ENCODE results near the gene RPS28.
"Not testable (repeated sequence)": the region's sequence is repeated elsewhere in the genome, so short reads cannot be mapped to it uniquely, and the experiment has no call there.

The RPS28 gene

DNA sequence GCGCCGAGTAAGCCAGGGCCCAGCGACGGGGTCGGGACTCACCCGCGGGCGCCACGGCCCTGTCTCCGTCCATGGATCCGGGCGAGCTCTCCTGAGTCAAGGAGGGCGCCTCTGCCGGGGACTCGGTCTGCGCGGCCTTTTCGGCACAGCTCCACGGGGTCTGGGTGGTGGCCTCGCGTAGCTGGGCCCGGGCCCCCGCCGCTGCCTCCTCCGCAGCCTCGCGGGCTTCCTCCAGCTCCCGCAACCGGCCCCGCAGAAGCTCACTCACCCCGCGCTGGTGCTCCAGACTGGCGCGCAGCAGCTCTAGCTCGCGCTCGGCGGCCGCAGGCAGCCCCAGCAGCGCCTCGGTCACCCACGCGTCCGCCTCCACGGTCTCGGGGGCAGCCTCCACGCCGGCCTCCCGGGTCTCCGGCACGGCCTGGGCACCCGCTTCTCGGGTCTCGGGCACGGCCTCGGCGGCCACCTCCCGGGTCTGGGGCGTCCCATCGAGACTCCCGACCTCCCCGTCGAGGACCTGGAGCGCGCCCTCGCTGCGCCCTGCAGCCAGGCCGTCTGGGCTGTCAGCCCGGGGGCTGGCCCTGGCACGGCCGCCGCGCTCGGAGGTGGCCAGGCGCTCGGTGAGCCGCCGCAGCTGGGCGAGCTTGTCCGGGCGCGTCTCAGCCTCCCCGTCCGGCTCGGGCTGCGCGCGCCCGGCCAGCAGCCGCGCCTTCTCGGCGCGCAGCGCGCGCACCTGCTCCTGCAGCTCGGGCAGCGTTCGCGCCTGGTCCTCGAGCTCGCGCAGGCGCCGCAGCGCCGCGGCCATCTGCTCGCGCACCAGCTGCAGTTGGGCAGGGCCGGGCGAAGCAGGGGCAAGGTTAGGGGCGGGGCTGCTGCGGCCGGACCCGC lies 13.4 kb downstream of the RPS28 start:
- H3K27me3 ChIP-seq (ENCODE audit: control insufficient read depth, insufficient read depth, low read length) = peaks cover 15% of the 10 kb centered on the region
- no peak for DNase-seq (ENCODE audit: low read depth, low spot score)

DNA sequence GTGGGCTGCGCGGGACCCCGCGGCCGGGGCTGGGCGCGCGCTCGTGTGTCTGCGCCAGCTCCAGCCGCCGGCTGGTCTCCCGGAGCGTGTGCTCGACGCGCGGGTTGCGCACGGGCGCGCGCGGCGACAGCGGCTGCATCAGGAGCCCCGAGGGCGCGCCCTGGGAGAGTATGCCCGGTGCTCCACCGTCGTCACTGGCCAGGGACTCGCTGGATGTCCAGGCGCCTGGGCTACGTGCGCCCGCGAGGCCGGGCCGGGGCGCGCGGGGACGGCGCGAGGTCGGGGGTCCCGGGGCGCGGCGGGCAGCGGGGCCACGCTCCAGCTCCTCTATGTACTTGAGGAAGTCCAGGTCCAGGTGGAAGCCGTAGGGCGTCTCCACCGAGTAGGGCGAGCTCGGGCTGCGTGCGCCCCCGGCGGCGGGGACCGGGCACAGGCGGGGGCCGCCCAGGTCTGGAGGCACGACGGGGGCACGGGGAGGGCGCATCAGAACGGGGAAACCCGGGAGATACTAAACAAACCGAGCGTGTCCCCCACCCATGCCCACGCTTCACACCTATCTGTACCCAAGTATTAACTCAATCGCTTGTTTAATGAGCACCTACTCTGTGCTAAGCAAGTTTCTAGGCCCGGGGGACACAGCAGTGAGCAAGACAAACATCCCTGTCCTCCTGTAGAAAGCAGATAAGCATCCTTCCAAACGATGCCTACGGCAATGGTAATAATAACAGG lies 14.2 kb downstream of the RPS28 start:
- Histone ChIP-seq H3K36me3 (ENCODE audit: control insufficient read depth, insufficient read depth, low read length) (no peaks in the 10 kb centered on the region), H3K4me1 (ENCODE audit: control insufficient read depth, insufficient read depth, low read length) (peaks cover 1% of the 10 kb centered on the region; the same call in 1 of the 2 replicates), H3K9me3 (ENCODE audit: control insufficient read depth, insufficient read depth, low read length) (no peaks in the 10 kb centered on the region), H3K27me3 (ENCODE audit: control insufficient read depth, insufficient read depth, low read length) (peaks cover 15% of the 10 kb centered on the region), H3K4me3 (ENCODE audit: low read length) (peak overlapping the region; percentile 61), H3K27ac (ENCODE audit: low read length) (no peak overlapping the region)
- no CpG with 5 or more reads among the region's 79 CpGs for WGBS (ENCODE audit: insufficient coverage, insufficient read length)
- DNase-seq (ENCODE audit: low read depth, low spot score) = no peak

More for the DNA sequence above, 13.4 kb downstream of the RPS28 start:
- peak overlapping the region; percentile 61 for H3K4me3 ChIP-seq (ENCODE audit: low read length)
- H3K27ac ChIP-seq (ENCODE audit: low read length) = no peak overlapping the region
- no peaks in the 10 kb centered on the region for H3K9me3 ChIP-seq (ENCODE audit: control insufficient read depth, insufficient read depth, low read length)
- H3K36me3 ChIP-seq (ENCODE audit: control insufficient read depth, insufficient read depth, low read length) = no peaks in the 10 kb centered on the region
- peaks cover 1% of the 10 kb centered on the region; the same call in 1 of the 2 replicates for H3K4me1 ChIP-seq (ENCODE audit: control insufficient read depth, insufficient read depth, low read length)
- WGBS (ENCODE audit: insufficient coverage, insufficient read length) = no CpG with 5 or more reads among the region's 117 CpGs

DNA sequence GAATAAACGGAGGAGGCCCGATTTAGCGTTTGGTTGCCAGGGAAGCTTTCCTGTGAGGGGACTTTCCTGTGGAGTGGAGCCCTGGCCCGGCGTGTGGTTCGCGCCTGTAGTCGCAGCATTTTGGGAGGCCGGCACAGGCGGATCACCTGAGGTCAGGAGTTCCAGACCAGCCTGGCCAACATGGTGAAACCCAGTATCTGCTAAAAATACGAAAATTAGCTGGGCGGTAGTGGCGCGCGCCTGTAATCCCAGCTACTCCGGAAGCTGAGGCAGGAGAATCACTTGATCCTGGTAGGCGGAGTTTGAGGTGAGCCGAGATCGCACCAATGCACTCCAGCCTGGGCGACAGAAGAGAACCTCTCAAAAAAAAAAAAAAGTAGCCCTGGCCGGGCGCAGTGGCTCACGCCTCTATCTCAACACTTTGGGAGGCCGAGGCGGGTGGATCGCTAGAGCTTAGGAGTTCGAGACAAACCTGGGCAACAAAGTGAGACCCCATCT lies 14.8 kb downstream of the RPS28 start:
- Histone ChIP-seq H3K27me3 (ENCODE audit: control insufficient read depth, insufficient read depth, low read length) (peaks cover 15% of the 10 kb centered on the region), H3K4me1 (ENCODE audit: control insufficient read depth, insufficient read depth, low read length) (peaks cover 1% of the 10 kb centered on the region; the same call in 1 of the 2 replicates), H3K27ac (ENCODE audit: low read length) (no peak overlapping the region), H3K9me3 (ENCODE audit: control insufficient read depth, insufficient read depth, low read length) (no peaks in the 10 kb centered on the region), H3K4me3 (ENCODE audit: low read length) (no peak overlapping the region), H3K36me3 (ENCODE audit: control insufficient read depth, insufficient read depth, low read length) (no peaks in the 10 kb centered on the region)
- DNase-seq (ENCODE audit: low read depth, low spot score) = no peak
- WGBS (ENCODE audit: insufficient coverage, insufficient read length) = no CpG with 5 or more reads among the region's 27 CpGs

DNA sequence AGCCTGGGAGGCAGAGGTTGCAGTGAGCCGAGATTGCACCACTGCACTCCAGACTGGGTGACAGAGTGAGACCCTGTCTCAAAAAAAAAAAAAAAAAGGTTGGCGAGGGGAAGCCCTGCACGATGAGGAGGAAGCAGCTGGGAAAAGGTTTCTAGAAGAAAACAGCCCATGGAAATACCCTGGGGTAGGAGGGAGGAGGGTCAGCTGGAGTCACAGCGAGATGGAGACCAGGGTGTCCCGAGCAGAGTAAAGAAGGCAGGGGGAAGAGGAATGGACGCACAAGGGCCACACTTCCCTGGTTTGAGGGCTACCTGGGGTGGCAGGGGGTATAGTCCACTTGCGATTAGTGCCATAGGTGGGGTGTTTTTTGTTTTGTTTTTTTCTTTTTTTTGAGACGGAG lies 15.4 kb downstream of the RPS28 start:
- H3K4me3 ChIP-seq (ENCODE audit: low read length) = no peak overlapping the region
- H3K36me3 ChIP-seq (ENCODE audit: control insufficient read depth, insufficient read depth, low read length) = no peaks in the 10 kb centered on the region
- H3K27me3 ChIP-seq (ENCODE audit: control insufficient read depth, insufficient read depth, low read length) = peaks cover 15% of the 10 kb centered on the region
- H3K4me1 ChIP-seq (ENCODE audit: control insufficient read depth, insufficient read depth, low read length) = peaks cover 1% of the 10 kb centered on the region; the same call in 1 of the 2 replicates
- no CpG with 5 or more reads among the region's 8 CpGs for WGBS (ENCODE audit: insufficient coverage, insufficient read length)
- no peak for DNase-seq (ENCODE audit: low read depth, low spot score)
- H3K9me3 ChIP-seq (ENCODE audit: control insufficient read depth, insufficient read depth, low read length) = no peaks in the 10 kb centered on the region
- no peak overlapping the region for H3K27ac ChIP-seq (ENCODE audit: low read length)

DNA sequence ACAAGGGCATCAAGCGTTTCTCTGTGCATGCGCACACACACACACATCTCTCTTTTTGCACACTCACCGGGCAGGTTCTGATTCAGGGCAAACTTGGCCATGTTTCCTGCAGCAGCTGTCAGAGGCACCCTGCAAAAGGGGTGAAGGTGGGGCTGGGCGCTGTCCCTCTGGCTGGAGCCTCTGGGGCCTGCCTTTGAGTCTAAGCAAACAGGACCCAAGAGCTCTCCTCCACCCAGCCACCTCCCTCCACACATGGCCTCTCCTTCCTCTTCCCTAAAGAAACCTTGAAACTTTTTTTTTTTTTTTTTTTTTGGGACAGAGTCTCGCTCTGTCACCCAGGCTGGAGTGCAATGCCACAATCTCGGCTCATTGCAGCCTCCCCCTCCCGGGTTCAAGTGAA lies 16.4 kb downstream of the RPS28 start:
- H3K9me3 ChIP-seq (ENCODE audit: control insufficient read depth, insufficient read depth, low read length) = no peaks in the 10 kb centered on the region
- no peak overlapping the region for H3K27ac ChIP-seq (ENCODE audit: low read length)
- no peaks in the 10 kb centered on the region for H3K36me3 ChIP-seq (ENCODE audit: control insufficient read depth, insufficient read depth, low read length)
- peaks cover 15% of the 10 kb centered on the region for H3K27me3 ChIP-seq (ENCODE audit: control insufficient read depth, insufficient read depth, low read length)
- no peak overlapping the region for H3K4me3 ChIP-seq (ENCODE audit: low read length)
- no peak for DNase-seq (ENCODE audit: low read depth, low spot score)
- H3K4me1 ChIP-seq (ENCODE audit: control insufficient read depth, insufficient read depth, low read length) = peaks cover 1% of the 10 kb centered on the region; the same call in 1 of the 2 replicates
- WGBS (ENCODE audit: insufficient coverage, insufficient read length) = no CpG with 5 or more reads among the region's 7 CpGs

DNA sequence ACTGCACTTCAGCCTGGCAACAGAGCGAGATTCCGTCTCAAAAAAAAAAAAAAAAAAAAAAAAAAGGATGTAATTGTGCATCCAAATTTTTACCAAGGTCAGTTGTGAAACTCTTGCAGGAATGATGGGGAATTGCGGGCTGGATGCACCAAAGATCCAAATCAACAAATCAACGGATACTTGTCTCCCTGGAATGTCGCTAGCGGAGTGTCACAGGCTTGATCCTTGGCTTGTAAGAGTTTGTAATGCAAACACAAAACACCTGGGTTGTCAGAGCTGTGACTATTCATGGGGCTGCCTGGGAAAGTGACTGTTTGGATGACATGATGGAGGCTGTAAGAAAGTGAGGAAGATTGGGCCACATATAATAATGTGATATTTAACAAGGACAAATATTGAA lies 17.5 kb downstream of the RPS28 start:
- Histone ChIP-seq H3K27me3 (ENCODE audit: control insufficient read depth, insufficient read depth, low read length) (peaks cover 5% of the 10 kb centered on the region), H3K36me3 (ENCODE audit: control insufficient read depth, insufficient read depth, low read length) (no peaks in the 10 kb centered on the region), H3K4me1 (ENCODE audit: control insufficient read depth, insufficient read depth, low read length) (no peaks in the 10 kb centered on the region; the same call in 1 of the 2 replicates), H3K9me3 (ENCODE audit: control insufficient read depth, insufficient read depth, low read length) (no peaks in the 10 kb centered on the region), H3K27ac (ENCODE audit: low read length) (no peak overlapping the region), H3K4me3 (ENCODE audit: low read length) (no peak overlapping the region)
- DNase-seq (ENCODE audit: low read depth, low spot score) = no peak
- WGBS (ENCODE audit: insufficient coverage, insufficient read length) = no CpG with 5 or more reads among the region's 6 CpGs

DNA sequence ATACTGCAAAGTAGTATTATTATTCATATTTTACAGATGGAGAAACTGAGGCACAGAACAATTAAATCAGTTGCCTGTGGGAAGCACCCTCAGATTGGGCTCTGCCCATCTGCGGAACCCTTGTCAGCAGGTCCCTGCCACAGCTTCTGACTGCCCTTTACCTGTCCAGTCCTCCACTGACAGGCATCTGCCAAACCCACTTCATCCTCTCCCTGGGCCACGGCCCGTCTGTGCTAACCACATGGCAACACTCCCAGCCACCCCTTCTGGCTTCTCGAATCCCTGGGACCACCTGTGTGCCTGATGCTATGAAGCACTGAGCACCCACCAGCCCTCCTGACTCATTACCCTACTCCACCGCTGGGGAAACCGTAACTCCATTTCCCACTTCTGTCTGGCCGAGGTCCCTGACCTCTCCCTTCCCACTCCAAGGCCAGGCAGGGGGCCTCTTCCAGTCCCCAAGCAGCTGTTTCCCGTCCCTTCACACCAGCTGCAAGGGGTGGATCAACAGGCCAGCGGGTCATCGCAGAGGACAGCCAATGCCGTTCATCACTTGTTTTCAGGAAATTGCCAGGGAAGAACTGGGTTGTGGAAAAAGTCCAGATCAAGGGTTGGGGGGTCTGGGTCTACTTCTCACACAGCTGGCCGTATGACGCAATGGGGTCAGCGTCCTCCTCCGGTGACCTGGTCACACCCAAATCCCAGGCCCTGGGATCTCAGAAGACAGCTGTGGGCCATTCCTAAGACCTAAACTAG lies 19.2 kb downstream of the RPS28 start:
- Histone ChIP-seq H3K27me3 (ENCODE audit: control insufficient read depth, insufficient read depth, low read length) (no peaks in the 10 kb centered on the region), H3K4me1 (ENCODE audit: control insufficient read depth, insufficient read depth, low read length) (no peaks in the 10 kb centered on the region), H3K36me3 (ENCODE audit: control insufficient read depth, insufficient read depth, low read length) (no peaks in the 10 kb centered on the region), H3K27ac (ENCODE audit: low read length) (no peak overlapping the region), H3K9me3 (ENCODE audit: control insufficient read depth, insufficient read depth, low read length) (no peaks in the 10 kb centered on the region), H3K4me3 (ENCODE audit: low read length) (no peak overlapping the region)
- DNase-seq (ENCODE audit: low read depth, low spot score) = no peak
- no CpG with 5 or more reads among the region's 15 CpGs for WGBS (ENCODE audit: insufficient coverage, insufficient read length)

DNA sequence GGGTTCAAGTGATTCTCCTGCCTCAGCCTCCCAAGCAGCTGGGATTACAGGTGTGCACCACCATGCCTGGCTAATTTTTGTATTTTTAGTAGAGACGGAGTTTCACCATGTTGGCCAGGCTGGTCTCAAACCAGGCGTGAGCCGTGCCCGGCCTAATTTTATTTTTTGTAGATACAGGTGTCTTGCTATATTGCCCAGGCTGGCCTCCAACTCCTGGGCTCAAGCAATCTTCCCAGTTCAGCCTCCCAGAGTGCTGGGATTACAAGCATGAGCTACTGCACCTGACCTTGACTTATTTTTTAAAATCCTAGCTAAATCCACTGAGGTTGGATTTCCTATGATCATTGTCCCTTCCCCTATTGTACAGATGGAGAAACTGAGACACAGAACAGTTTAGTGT lies 20.2 kb downstream of the RPS28 start:
- H3K27me3 ChIP-seq (ENCODE audit: control insufficient read depth, insufficient read depth, low read length); H3K4me1 ChIP-seq (ENCODE audit: control insufficient read depth, insufficient read depth, low read length); H3K4me3 ChIP-seq (ENCODE audit: low read length); H3K9me3 ChIP-seq (ENCODE audit: control insufficient read depth, insufficient read depth, low read length); DNase-seq (ENCODE audit: low read depth, low spot score); H3K27ac ChIP-seq (ENCODE audit: low read length); H3K36me3 ChIP-seq (ENCODE audit: control insufficient read depth, insufficient read depth, low read length): not testable (repeated sequence)
- WGBS (ENCODE audit: insufficient coverage, insufficient read length) = no CpG with 5 or more reads among the region's 4 CpGs

DNA sequence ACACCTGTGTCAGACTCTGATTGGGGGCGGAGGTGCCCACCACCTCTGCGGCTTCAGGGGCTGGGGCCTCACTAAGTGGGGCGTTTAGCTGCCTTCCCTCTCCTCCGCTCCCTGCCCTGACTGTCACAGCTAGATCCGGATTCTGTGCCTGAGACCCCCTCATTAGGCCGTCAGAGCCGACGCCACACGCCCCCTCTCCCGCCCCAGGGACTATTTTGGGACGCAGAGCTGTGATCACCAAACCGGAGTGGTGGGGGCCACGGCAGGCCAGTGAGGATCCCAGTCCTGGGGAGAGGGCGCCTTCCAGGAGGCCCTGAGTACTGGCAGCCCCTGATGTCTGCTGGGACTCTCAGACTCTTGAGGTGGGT lies 21.0 kb downstream of the RPS28 start:
- Histone ChIP-seq H3K27me3 (ENCODE audit: control insufficient read depth, insufficient read depth, low read length) (no peaks in the 10 kb centered on the region), H3K27ac (ENCODE audit: low read length) (no peak overlapping the region), H3K4me3 (ENCODE audit: low read length) (no peak overlapping the region; the same call in 1 of the 2 replicates), H3K9me3 (ENCODE audit: control insufficient read depth, insufficient read depth, low read length) (no peaks in the 10 kb centered on the region), H3K36me3 (ENCODE audit: control insufficient read depth, insufficient read depth, low read length) (no peaks in the 10 kb centered on the region), H3K4me1 (ENCODE audit: control insufficient read depth, insufficient read depth, low read length) (no peaks in the 10 kb centered on the region)
- WGBS (ENCODE audit: insufficient coverage, insufficient read length) = no CpG with 5 or more reads among the region's 14 CpGs
- DNase-seq (ENCODE audit: low read depth, low spot score) = no peak

Data from iPS DF 6.9 (cell line).